ENCODE data around the gene SPECC1L.

The SPECC1L gene

DNA sequence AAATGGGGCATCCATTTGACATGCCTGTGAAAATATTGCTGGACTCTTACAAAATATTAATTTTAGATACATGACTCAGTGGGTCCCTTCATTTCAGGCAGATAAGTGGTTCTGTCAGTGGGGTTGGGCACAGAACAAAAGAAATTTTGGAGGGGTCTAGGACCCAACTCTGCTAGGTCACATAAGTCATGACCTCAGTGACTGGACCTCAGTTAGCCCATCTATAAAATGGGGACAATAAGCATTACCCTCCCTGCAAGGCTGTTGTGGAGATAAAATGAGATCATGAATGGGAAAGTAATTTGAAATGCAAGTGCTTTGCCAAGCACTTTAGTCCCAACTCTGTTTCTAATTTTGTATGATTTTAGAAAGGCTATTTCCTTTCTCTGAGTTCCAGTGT is 180.5 kb downstream of the SPECC1L start:
- TF ChIP-seq, protein P1, sequence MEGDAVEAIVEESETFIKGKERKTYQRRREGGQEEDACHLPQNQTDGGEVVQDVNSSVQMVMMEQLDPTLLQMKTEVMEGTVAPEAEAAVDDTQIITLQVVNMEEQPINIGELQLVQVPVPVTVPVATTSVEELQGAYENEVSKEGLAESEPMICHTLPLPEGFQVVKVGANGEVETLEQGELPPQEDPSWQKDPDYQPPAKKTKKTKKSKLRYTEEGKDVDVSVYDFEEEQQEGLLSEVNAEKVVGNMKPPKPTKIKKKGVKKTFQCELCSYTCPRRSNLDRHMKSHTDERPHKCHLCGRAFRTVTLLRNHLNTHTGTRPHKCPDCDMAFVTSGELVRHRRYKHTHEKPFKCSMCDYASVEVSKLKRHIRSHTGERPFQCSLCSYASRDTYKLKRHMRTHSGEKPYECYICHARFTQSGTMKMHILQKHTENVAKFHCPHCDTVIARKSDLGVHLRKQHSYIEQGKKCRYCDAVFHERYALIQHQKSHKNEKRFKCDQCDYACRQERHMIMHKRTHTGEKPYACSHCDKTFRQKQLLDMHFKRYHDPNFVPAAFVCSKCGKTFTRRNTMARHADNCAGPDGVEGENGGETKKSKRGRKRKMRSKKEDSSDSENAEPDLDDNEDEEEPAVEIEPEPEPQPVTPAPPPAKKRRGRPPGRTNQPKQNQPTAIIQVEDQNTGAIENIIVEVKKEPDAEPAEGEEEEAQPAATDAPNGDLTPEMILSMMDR (IDR thresholded peaks at IDR 0.05; ENCODE audit: low read depth, low read length, missing control alignments): no peak
- no peak overlapping the region for H3K4me3 ChIP-seq (replicated peaks; ENCODE audit: low read depth, low read length)
- no peak for DNase-seq (ENCODE audit: extremely low read depth, low read depth)

DNA sequence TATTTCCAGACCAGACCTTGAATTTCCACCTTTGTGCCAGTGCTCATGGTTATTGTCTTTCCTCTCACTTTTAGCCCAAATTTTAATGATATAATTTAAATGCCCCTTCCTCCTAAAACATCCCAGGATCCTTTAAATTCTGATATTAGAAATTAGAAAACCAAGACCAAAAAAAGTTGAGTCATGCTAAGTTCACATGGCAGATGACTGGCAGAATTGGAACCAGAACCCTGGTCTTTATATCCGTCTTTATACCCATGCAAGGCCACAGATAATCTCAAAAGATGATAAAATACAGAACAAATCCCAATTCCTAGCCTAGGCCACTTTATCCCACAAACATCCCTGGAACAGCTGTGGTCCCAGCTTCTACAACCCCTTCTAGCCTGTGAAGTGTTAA is 183.2 kb downstream of the SPECC1L start:
- H3K4me3 ChIP-seq (replicated peaks; ENCODE audit: low read depth, low read length): no peak overlapping the region
- no peak for DNase-seq (ENCODE audit: extremely low read depth, low read depth)
- TF ChIP-seq, protein P1 (IDR thresholded peaks at IDR 0.05; ENCODE audit: low read depth, low read length, missing control alignments): no peak

DNA sequence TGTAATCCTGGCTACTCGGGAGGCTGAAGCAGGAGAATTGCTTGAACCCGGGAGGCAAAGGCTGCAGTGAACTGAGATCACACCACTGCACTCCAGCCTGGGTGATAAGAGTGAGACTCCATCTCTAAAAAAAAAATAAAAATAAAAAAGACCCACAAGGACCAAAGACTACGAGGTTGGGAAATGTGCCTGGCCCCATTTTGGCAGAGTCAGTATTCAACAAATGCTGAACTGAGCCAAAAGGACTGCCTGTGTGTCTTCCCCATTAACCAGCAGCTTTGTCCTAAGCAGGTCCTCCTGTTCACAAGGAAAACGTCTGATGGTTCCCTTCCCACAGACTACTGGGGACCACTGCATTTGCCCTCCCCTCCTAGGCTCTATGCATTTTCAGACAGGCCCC is 184.4 kb downstream of the SPECC1L start:
- TF ChIP-seq, protein P1 (IDR thresholded peaks at IDR 0.05; ENCODE audit: low read depth, low read length, missing control alignments): no peak
- DNase-seq (ENCODE audit: extremely low read depth, low read depth): no peak
- H3K4me3 ChIP-seq (replicated peaks; ENCODE audit: low read depth, low read length): no peak overlapping the region

DNA sequence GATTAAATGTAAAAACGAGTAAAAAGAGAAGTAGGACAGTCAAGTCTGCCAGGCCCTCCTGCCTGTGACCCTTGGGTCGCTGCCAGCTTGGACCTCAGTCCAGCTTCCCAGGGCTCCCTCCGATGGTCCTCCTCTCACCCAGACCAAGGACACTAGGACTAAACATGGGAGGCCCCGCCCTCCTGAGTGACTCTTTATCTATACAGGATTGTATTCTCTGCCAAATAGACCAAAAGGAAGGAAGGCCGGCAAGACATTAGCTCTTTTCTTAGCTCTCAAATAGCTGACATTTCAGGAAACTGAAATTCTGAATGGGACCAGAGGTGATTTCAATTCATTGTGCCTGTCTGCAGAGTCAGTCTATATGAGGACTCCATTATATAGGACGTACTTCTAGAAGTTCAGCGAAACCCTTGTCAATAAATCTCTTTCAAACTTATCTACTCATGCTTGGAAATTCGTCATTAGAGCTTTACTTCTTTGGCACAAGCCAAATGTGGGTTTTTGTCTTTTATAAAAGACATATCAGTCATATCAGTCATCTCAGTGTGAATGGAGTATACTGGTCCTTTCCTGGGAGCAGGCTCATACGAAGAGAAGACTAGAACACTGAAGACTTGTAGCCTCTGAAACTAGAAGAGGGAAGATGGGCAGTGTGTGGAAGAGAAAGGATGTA is 185.3 kb downstream of the SPECC1L start:
- no peak overlapping the region for H3K4me3 ChIP-seq (replicated peaks; ENCODE audit: low read depth, low read length)
- no peak for DNase-seq (ENCODE audit: extremely low read depth, low read depth)
- TF ChIP-seq, protein P1 (IDR thresholded peaks at IDR 0.05; ENCODE audit: low read depth, low read length, missing control alignments): no peak

DNA sequence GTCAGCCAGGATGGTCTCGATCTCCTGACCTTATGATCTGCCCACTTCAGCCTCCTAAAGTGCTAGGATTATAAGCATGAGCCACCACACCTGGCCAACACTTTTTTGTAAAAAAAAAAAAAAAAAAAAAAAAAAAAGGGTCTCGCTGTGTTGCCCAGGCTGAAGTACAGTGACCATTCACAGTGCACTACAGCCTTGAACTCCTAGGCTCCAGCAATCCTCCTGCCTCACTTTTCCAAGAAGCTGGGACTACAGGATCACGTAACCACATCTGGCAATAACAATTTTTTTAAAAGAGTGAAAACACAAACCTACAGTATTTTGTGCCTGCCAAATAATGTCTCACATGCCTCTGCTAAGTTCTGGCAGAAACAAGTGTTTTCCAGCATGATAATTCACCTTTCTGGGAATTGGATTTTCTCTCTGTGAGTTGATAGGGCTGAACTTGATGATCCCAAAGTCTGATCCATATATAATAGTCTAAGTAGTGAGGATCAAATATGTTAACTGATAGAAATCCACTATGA is 187.3 kb downstream of the SPECC1L start:
- no peak for DNase-seq (ENCODE audit: extremely low read depth, low read depth)
- TF ChIP-seq, protein P1 (IDR thresholded peaks at IDR 0.05; ENCODE audit: low read depth, low read length, missing control alignments): no peak
- no peak overlapping the region for H3K4me3 ChIP-seq (replicated peaks; ENCODE audit: low read depth, low read length)

DNA sequence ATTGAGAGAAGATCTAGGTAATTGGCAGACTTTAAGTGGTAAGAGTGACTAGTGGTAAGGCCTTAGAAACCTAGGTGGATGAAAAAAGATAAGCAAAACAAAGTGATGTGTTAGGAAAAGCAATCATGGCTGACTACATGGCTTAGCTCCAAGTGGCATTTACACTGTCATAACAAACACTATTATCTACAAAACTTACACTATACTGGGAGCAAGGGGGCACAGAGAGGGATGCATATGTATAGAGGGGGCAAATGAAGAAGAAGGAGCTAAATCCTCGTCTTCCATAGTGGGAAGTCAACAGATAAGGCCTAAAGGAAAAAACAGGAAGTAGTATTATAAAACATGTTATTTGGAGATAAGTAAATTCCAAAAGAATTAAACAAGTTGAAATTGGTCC is 189.3 kb downstream of the SPECC1L start:
- TF ChIP-seq, protein P1 (IDR thresholded peaks at IDR 0.05; ENCODE audit: low read depth, low read length, missing control alignments): no peak
- no peak for DNase-seq (ENCODE audit: extremely low read depth, low read depth)
- no peak overlapping the region for H3K4me3 ChIP-seq (replicated peaks; ENCODE audit: low read depth, low read length)

All from HFF-Myc (cell line).